GM23338 (cell line): Measurements from ENCODE around the gene COMMD7. TPM values are rescaled to one million over a fixed set of nuclear protein-coding genes. Genes with fewer than 3 reads are reported as not detected.
A peak's percentile ranks its signal among the peaks of the same experiment; 100 is the strongest.

ENCODE experiments used
- ATAC-seq: fragments of 200-7000 bp; cut with Tn5 transposase; 3 replicates; pipeline ENCODE4 v1.9.1; 2020
- DNase-seq: peaks from one replicate; pipeline ENCODE4 v3.0.0-alpha.2; 2015; ENCODE audit warnings: low spot score
- H2AFZ ChIP-seq: fragments of 200-600 bp; sonication (generic); 2 replicates; pipeline ENCODE4 v1.8.0; 2016; ENCODE audit warnings: antibody characterized with exemption, mild to moderate bottlenecking, moderate library complexity
- H3F3A ChIP-seq: fragments of 200-600 bp; sonication (generic); replicated peaks from 2 replicates; pipeline ENCODE4 v1.8.0; 2017; ENCODE audit warnings: antibody characterized with exemption, mixed run types, low read depth
- H3K27ac ChIP-seq: fragments of 200-600 bp; sonication (generic); 2 replicates; pipeline ENCODE4 v1.6.1; 2016; ENCODE audit warnings: low read depth
- H3K27me3 ChIP-seq: fragments of 200-600 bp; sonication (generic); 2 replicates; pipeline ENCODE4 v1.8.0; 2016; ENCODE audit warnings: mild to moderate bottlenecking, mixed run types, moderate library complexity; ENCODE audit not compliant: insufficient read depth
- H3K36me3 ChIP-seq: fragments of 200-600 bp; sonication (generic); 2 replicates; pipeline ENCODE4 v1.8.0; 2016; ENCODE audit warnings: mild to moderate bottlenecking; ENCODE audit not compliant: insufficient read depth
- H3K4me1 ChIP-seq: fragments of 200-600 bp; sonication (generic); 2 replicates; pipeline ENCODE4 v1.8.0; 2016; ENCODE audit warnings: mild to moderate bottlenecking, moderate library complexity; ENCODE audit not compliant: insufficient read depth
- H3K4me2 ChIP-seq: fragments of 200-600 bp; sonication (generic); 2 replicates; pipeline ENCODE4 v1.7.1; 2017; ENCODE audit warnings: mixed run types
- H3K4me3 ChIP-seq: fragments of 200-600 bp; sonication (generic); 2 replicates; pipeline ENCODE4 v1.6.1; 2016; ENCODE audit warnings: mixed run types
- H3K79me2 ChIP-seq: fragments of 200-600 bp; sonication (generic); replicated peaks from 2 replicates; pipeline ENCODE4 v1.8.0; 2017; ENCODE audit warnings: mild to moderate bottlenecking; ENCODE audit not compliant: insufficient read depth
- H3K9me2 ChIP-seq: fragments of 200-600 bp; sonication (generic); 2 replicates; pipeline ENCODE4 v1.8.0; 2017; ENCODE audit not compliant: insufficient read depth
- H4K20me1 ChIP-seq: fragments of 200-600 bp; sonication (generic); replicated peaks from 2 replicates; pipeline ENCODE4 v1.8.0; 2017; ENCODE audit warnings: mild to moderate bottlenecking; ENCODE audit not compliant: insufficient read depth
- H3K27ac Mint-ChIP-seq: 2 replicates; pipeline ENCODE4 v1.8.0; 2020; ENCODE audit warnings: inconsistent platforms, mild to moderate bottlenecking, moderate library complexity, mixed read lengths
- H3K27me3 Mint-ChIP-seq: 3 replicates; pipeline ENCODE4 v1.8.0; 2022; ENCODE audit warnings: low read depth, mild to moderate bottlenecking, moderate library complexity, mixed read lengths, inconsistent platforms; ENCODE audit not compliant: insufficient read depth, poor library complexity
- H3K36me3 Mint-ChIP-seq: 3 replicates; pipeline ENCODE4 v1.8.0; 2021; ENCODE audit warnings: low read depth, mild to moderate bottlenecking, inconsistent platforms, moderate library complexity, mixed read lengths
- H3K4me1 Mint-ChIP-seq: 3 replicates; pipeline ENCODE4 v1.8.0; 2020; ENCODE audit warnings: mild to moderate bottlenecking, inconsistent platforms, mixed read lengths
- H3K4me3 Mint-ChIP-seq: 3 replicates; pipeline ENCODE4 v1.8.0; 2021; ENCODE audit warnings: moderate library complexity, mild to moderate bottlenecking, inconsistent platforms, mixed read lengths
- H3K9me3 Mint-ChIP-seq: 3 replicates; pipeline ENCODE4 v1.8.0; 2020; ENCODE audit warnings: moderate library complexity, mild to moderate bottlenecking, inconsistent platforms, mixed read lengths
- CREB1 ChIP-seq: fragments of 250-450 bp; sonication (Bioruptor Pico); IDR thresholded peaks from 2 replicates; pipeline ENCODE4 v1.5.0; 2020; ENCODE audit warnings: low read depth, mild to moderate bottlenecking, moderate library complexity
- EZH2 ChIP-seq: fragments of 200-600 bp; sonication (generic); IDR thresholded peaks from one replicate; pipeline ENCODE4 v1.8.0; 2017; ENCODE audit warnings: antibody characterized with exemption, mild to moderate bottlenecking, low read depth; ENCODE audit not compliant: unreplicated experiment
- JUNB ChIP-seq: IDR thresholded peaks from one replicate; pipeline ENCODE4 v1.6.1; 2016; ENCODE audit warnings: antibody characterized with exemption; ENCODE audit not compliant: unreplicated experiment
- NANOG ChIP-seq: IDR thresholded peaks from 2 replicates; pipeline ENCODE4 v1.6.1; 2016; ENCODE audit warnings: antibody characterized with exemption, borderline replicate concordance
- STAT1 ChIP-seq: IDR thresholded peaks from one replicate; pipeline ENCODE4 v1.6.1; 2016; ENCODE audit warnings: antibody characterized with exemption; ENCODE audit not compliant: unreplicated experiment
- ZNF114 ChIP-seq: fragments of 250-450 bp; sonication (Bioruptor Pico); IDR thresholded peaks from 2 replicates; pipeline ENCODE4 v1.5.0; 2020; ENCODE audit warnings: mild to moderate bottlenecking, moderate library complexity
- ZNF331 ChIP-seq: fragments of 250-450 bp; sonication (Bioruptor Pico); IDR thresholded peaks from 2 replicates; pipeline ENCODE4 v1.5.0; 2020; ENCODE audit warnings: low read depth, mild to moderate bottlenecking, moderate library complexity
- polyA plus RNA-seq: library from polyadenylated mRNA; unstranded; fragments of >200 nt; fragmentation: Nextera tagmentation; extraction: Ambion mirVana; gene quantifications from 2 replicates; pipeline ENCODE4 v1.2.1, GENCODE V29; 2016
- total RNA-seq: library from RNA; depleted of rRNA; stranded (reverse); fragments of >200 nt; shearing (Covaris generic); gene quantifications from 2 replicates; pipeline ENCODE4 v1.2.3, GENCODE V29; 2014
- TF ChIP-seq, protein P1 (sequence below), 2 experiments: fragments of 200-600 bp in 1 of 2; sonication (generic) in 1 of 2; conservative IDR thresholded peaks; 2 replicates each; pipeline versions ENCODE4 v1.5.1 to v1.6.1; 2016 to 2017; ENCODE audit warnings: antibody characterized with exemption in 2 of 2, low read depth in 2 of 2, mild to moderate bottlenecking in 2 of 2, moderate library complexity in 1 of 2
- TF ChIP-seq, protein P2 (sequence below): IDR thresholded peaks from one replicate; pipeline ENCODE4 v1.6.1; 2018; ENCODE audit warnings: antibody characterized with exemption; ENCODE audit not compliant: unreplicated experiment
- TF ChIP-seq, protein P3 (sequence below): IDR thresholded peaks from 2 replicates; pipeline ENCODE4 v1.6.1; 2016; ENCODE audit warnings: antibody characterized with exemption

Gene COMMD7
- total and polyA plus RNA-seq, 2 experiments from 2014 or later: 67.3 to 86.4 TPM

DNA sequence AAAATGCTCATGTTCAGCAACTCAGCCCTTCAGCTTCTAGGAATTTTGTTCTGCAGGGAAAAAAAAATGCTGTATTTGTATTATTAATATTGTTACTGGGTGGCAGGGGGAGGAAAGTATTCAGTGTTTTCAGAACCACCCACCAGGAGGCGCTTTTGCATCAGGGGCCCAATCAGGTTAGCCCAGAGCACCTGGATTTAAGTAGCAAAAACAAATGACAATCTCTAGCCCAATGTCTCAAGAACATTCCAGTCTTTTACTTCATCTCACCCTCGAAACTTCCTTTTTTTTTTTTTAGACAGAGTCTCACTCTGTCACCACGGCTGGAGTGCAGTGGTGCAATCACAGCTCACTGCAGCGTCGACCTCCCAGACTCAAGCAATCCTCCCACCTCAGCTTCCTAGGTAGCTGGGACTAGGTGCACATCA is 68.9 kb downstream of the COMMD7 start:
- H3K27me3 Mint-ChIP-seq: peaks cover 16% of the 10 kb centered on the region
- H3K4me1 Mint-ChIP-seq: peaks cover 39% of the 10 kb centered on the region
- peak; percentile 64 for ATAC-seq
- Histone ChIP-seq H3F3A (peaks cover 31% of the 10 kb centered on the region), H3K36me3 (no peaks in the 10 kb centered on the region), H3K4me1 (peaks cover 32% of the 10 kb centered on the region), H3K4me2 (no peak overlapping the region), H3K9me2 (no peaks in the 10 kb centered on the region), H3K79me2 (peaks cover 7% of the 10 kb centered on the region), H3K4me3 (no peak overlapping the region), H3K27ac (no peak overlapping the region), H2AFZ (no peak overlapping the region), H4K20me1 (no peaks in the 10 kb centered on the region), H3K27me3 (no peaks in the 10 kb centered on the region)
- TF ChIP-seq CREB1 (no peak), ZNF331 (no peak), ZNF114 (CRISPR knock-in tag) (no peak), EZH2 (no peak), NANOG (no peak)
- TF ChIP-seq, protein P1, sequence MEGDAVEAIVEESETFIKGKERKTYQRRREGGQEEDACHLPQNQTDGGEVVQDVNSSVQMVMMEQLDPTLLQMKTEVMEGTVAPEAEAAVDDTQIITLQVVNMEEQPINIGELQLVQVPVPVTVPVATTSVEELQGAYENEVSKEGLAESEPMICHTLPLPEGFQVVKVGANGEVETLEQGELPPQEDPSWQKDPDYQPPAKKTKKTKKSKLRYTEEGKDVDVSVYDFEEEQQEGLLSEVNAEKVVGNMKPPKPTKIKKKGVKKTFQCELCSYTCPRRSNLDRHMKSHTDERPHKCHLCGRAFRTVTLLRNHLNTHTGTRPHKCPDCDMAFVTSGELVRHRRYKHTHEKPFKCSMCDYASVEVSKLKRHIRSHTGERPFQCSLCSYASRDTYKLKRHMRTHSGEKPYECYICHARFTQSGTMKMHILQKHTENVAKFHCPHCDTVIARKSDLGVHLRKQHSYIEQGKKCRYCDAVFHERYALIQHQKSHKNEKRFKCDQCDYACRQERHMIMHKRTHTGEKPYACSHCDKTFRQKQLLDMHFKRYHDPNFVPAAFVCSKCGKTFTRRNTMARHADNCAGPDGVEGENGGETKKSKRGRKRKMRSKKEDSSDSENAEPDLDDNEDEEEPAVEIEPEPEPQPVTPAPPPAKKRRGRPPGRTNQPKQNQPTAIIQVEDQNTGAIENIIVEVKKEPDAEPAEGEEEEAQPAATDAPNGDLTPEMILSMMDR (conservative IDR thresholded peaks at IDR 0.05; ENCODE audit: low read depth in 2 of 2): peak; percentile 97 to 100
- TF ChIP-seq, protein P2, sequence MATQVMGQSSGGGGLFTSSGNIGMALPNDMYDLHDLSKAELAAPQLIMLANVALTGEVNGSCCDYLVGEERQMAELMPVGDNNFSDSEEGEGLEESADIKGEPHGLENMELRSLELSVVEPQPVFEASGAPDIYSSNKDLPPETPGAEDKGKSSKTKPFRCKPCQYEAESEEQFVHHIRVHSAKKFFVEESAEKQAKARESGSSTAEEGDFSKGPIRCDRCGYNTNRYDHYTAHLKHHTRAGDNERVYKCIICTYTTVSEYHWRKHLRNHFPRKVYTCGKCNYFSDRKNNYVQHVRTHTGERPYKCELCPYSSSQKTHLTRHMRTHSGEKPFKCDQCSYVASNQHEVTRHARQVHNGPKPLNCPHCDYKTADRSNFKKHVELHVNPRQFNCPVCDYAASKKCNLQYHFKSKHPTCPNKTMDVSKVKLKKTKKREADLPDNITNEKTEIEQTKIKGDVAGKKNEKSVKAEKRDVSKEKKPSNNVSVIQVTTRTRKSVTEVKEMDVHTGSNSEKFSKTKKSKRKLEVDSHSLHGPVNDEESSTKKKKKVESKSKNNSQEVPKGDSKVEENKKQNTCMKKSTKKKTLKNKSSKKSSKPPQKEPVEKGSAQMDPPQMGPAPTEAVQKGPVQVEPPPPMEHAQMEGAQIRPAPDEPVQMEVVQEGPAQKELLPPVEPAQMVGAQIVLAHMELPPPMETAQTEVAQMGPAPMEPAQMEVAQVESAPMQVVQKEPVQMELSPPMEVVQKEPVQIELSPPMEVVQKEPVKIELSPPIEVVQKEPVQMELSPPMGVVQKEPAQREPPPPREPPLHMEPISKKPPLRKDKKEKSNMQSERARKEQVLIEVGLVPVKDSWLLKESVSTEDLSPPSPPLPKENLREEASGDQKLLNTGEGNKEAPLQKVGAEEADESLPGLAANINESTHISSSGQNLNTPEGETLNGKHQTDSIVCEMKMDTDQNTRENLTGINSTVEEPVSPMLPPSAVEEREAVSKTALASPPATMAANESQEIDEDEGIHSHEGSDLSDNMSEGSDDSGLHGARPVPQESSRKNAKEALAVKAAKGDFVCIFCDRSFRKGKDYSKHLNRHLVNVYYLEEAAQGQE: no peak
- peak; percentile 94 for DNase-seq
- peak overlapping the region; percentile 72; the same call in 1 of the 2 replicates for H3K27ac Mint-ChIP-seq
- no peaks in the 10 kb centered on the region for H3K9me3 Mint-ChIP-seq
- H3K4me3 Mint-ChIP-seq: no peak overlapping the region
- H3K36me3 Mint-ChIP-seq: no peaks in the 10 kb centered on the region

DNA sequence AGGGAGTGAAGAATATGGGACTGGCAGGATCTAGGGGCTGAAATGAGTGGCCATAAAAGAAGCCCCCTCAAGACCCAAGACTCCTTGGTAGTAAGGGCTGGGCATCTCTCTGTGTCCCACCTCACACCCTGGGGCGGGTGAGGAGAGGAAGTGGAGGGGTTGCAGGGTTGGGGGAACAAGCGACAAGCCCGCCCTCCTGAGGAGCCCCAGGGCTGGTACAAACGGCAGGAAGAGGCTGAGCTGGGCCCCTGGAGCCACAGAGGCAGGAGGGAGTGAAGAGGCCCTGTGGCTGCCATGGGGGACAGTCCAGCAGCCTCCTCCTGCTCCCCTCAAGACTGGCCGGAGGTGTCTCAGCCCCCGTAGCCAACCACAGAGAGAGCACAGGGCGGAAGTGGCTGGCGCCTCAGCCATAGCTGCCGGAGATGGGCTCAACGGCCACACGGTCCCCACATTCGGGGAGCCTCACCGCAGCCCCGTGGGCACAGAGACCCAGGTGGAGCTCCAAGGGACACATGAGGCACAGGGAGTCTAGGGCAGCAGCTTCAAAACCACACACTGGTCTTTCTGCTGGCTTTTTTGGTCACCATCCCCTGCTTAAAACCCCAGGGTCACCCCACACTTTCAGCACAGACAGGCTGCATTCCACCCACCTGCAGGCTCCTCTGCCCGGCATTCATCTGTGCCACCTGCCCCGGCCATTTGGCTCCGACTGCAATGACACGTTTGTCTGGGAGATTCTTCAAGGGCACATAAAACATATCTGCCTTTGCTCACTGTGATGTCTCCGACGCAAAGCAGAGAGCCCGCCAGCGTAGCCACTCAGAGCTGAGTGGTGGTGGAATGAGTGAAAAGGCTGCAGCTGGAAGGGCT is 70.0 kb downstream of the COMMD7 start:
- peaks cover 10% of the 10 kb centered on the region for H3K27me3 Mint-ChIP-seq
- Histone ChIP-seq H4K20me1 (no peaks in the 10 kb centered on the region), H3F3A (peaks cover 33% of the 10 kb centered on the region), H3K27me3 (no peaks in the 10 kb centered on the region), H3K36me3 (no peaks in the 10 kb centered on the region; the same call in 1 of the 2 replicates), H3K27ac (peak overlapping the region; percentile 57; the same call in 1 of the 2 replicates), H3K4me3 (no peak overlapping the region), H3K4me1 (peaks cover 32% of the 10 kb centered on the region), H3K79me2 (peaks cover 7% of the 10 kb centered on the region), H2AFZ (peak overlapping the region; percentile 28), H3K9me2 (no peaks in the 10 kb centered on the region), H3K4me2 (peak overlapping the region; percentile 61)
- peak overlapping the region; percentile 40; the same call in 1 of the 2 replicates for H3K27ac Mint-ChIP-seq
- H3K4me3 Mint-ChIP-seq: no peak overlapping the region; the same call in 2 of the 3 replicates
- H3K4me1 Mint-ChIP-seq: peaks cover 39% of the 10 kb centered on the region
- TF ChIP-seq STAT1: no peak
- no peak for TF ChIP-seq NANOG
- no peak for TF ChIP-seq JUNB
- TF ChIP-seq, protein P3, sequence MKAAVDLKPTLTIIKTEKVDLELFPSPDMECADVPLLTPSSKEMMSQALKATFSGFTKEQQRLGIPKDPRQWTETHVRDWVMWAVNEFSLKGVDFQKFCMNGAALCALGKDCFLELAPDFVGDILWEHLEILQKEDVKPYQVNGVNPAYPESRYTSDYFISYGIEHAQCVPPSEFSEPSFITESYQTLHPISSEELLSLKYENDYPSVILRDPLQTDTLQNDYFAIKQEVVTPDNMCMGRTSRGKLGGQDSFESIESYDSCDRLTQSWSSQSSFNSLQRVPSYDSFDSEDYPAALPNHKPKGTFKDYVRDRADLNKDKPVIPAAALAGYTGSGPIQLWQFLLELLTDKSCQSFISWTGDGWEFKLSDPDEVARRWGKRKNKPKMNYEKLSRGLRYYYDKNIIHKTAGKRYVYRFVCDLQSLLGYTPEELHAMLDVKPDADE: no peak
- TF ChIP-seq ZNF331: no peak
- TF ChIP-seq, protein P1 (conservative IDR thresholded peaks at IDR 0.05; ENCODE audit: low read depth in 2 of 2): peak; percentile 14 to 37; a peak in 2 of 4 replicates
- ATAC-seq: peak; percentile 63
- H3K9me3 Mint-ChIP-seq: no peaks in the 10 kb centered on the region
- no peaks in the 10 kb centered on the region for H3K36me3 Mint-ChIP-seq
- DNase-seq: peak; percentile 71
